ENCODE data around the gene C20orf173.
"Not testable (repeated sequence)": the region's sequence is repeated elsewhere in the genome, so short reads cannot be mapped to it uniquely, and the experiment has no call there.

The C20orf173 gene

DNA sequence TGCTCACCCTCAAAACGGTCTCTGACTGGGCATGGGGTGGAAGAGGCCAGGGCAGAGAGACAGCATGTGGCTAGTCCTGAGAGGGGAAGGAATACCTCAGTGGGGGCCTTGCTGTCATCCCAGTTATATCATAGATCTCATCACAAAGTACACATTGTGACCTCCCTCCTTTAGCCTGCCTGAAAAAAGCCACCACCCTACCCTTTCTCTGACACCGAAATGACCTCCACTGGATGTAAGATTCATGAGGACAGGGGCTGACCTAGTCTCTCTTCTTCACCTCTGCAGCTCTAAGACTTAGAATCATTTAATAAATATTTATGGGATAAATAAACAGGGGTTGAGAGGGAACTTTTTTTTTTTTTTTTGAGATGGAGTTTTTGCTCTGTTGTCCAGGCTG is at the start of gene C20orf173:
TSS of gene C20orf173 (minus strand) at position 101 of the 400 bp plus-strand sequence. CDS start 279 bp downstream, outside the sequence.
- no peak for DNase-seq (ENCODE audit: low read depth)

DNA sequence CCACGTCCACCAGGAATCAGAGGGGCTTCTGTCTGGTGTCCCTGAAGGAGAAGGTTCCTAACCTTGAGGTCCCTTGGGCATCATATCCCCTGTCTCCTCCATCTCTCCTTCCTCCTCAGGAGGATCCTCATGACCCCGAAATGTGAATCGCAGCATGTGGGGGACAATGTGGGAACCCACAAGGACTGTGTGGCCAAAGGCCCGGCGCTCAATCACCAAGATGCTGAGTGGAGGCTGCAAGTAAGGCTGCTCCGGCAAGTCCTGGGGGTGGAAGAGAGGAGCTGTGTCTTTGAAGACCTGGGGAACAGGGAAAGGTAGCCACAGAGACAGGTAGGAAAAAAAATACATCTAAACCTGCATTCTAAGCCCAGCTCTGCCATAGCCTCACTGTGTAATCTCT is 49.7 kb upstream of the C20orf173 start:
- no peak for DNase-seq (ENCODE audit: low read depth)

DNA sequence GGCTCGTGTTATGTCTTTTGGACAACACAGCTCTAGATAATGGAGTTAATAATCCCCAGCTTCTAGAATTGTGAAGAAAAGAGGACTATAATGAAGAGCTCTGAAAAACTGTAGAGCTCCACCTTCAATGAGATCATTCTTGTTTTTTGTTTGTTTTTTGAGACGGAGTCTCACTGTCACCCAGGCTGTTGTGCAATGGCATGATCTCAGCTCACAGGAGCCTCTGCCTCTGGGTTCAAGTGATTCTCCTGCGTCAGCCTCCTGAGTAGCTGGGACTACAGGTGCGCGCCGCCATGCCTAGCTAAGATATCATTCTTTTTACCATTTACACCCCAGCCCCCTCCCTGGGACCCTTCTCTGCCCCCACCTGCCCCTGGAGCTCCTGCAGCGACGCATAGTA is 49.0 kb upstream of the C20orf173 start:
- no peak for DNase-seq (ENCODE audit: low read depth)

GRCh38 chr20:35576816-35577215 is 47.4 kb upstream of the C20orf173 start:
- DNase-seq (ENCODE audit: low read depth) = no peak

- no peak for DNase-seq (ENCODE audit: low read depth)
Measured at GRCh38 chr20:35575958-35576357, 46.5 kb upstream of the C20orf173 start.

GRCh38 chr20:35572838-35573237 is 43.4 kb upstream of the C20orf173 start:
- DNase-seq (ENCODE audit: low read depth) = no peak

DNA sequence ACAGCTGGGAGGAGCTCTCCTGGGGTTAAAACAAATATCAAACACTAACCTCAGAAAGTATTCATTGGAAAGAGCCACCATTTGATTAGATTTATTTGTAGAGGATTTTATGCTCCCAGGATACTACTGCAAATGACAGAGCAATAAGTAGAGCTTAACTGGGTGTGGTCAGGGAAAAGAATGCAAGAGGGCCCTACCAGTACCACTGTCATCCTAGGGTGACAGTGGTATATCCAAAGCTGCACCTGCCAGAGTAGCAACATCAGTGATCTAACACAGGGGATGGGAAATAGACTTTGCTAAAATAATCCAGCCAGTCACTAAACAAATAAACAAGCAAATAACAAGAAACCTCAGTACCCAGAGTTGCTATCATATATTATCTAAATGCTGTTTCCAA is 42.1 kb upstream of the C20orf173 start:
- DNase-seq (ENCODE audit: low read depth) = no peak

- DNase-seq (ENCODE audit: low read depth) = no peak
Measured at GRCh38 chr20:35568645-35569044, 39.2 kb upstream of the C20orf173 start.

GRCh38 chr20:35564905-35565304 is 35.5 kb upstream of the C20orf173 start:
- no peak for DNase-seq (ENCODE audit: low read depth)

DNA sequence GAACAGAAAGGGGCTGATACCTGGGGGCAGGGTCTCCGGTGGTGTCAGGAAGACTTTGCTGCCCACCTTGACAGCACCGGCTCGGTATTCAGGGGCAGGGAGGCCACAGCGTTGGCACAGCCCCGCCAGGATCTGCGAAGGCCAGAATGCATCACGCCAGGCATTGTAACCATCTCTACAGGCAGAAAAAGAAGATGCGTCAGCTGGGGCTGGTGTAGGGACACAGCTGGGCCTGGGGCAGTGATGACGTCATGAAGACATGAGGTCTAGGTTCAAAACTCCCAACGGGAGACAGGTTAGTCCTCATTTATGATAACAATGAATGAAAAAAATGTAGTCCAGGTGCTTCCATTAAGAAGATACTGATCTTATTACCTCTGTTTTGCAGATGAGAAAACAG is 34.4 kb upstream of the C20orf173 start:
- DNase-seq (ENCODE audit: low read depth) = no peak

DNA sequence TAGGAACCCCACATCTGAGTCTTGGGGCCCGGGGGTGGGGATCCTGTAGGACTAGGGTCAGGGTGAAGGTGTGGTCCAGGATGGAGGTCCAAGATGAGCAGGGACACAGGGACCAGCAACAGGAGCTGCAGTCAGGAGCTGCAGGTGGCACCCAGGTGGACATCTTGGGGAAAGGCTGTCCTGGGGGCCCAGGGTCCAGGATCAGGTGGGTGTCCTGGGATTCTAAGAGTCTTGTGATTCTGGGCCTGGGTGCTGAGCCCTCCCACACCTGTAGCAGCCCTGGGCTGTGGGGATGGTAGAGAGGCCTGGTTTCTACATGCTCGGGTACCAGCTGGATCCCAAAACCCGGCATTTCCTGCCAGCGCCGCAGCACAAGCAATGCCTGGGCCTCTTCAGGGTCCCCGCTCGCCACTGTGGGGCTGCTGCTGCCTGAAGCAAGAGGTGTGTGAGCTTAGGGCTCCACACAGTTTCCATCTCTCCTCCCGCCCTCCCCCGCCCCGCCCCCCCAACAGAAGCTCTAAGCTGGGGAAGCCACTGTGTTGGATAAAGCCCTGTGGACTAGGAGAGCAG is 33.2 kb upstream of the C20orf173 start:
- DNase-seq (ENCODE audit: low read depth) = no peak

GRCh38 chr20:35561671-35562070 is 32.2 kb upstream of the C20orf173 start:
- DNase-seq (ENCODE audit: low read depth) = no peak

- peak; percentile 28 for DNase-seq (ENCODE audit: low read depth)
Measured at GRCh38 chr20:35561268-35561667, 31.8 kb upstream of the C20orf173 start.

DNA sequence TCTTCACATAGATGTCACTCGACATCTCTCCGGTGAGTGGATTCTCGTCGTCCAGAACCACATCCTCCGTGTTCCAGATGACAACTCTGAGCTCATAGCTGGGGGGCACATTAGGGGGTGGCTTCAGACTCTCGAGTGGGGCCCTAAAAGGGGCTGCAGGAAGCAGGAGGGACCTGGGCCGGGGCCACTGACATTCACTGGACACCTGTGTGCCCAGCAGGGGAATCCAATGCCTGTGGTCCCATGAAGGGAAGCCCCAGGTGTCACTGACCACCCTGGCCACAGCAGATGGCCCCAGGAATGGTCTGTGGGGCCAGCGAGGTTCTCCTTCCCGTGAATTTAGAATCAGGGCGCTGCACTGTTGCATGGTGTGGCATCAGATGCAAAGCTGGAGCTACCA is 31.1 kb upstream of the C20orf173 start:
- DNase-seq (ENCODE audit: low read depth) = no peak

- no peak for DNase-seq (ENCODE audit: low read depth)
Measured at GRCh38 chr20:35560105-35560511, 30.7 kb upstream of the C20orf173 start.

GRCh38 chr20:35559042-35559693 is 29.7 kb upstream of the C20orf173 start:
- no peak for DNase-seq (ENCODE audit: low read depth)

DNA sequence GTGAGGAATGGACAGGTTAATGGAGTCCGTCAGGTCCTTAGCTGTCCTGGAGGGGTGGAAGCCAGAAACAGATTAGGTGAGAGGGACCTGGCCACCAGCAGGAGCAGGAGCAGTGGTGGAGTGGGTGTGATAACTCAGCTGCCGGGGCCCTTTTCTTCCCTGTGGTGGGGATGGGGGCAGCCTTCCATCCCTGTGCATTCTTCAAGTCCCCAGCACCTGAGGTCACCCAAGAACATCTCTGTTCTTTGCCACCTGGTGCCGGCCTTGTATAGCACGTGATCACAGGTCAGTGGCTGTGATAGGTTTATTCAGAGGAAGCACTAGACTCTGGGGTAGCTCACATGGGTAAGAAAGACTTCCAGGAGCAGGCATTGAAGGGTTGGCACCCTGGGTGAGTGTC is 29.0 kb upstream of the C20orf173 start:
- DNase-seq (ENCODE audit: low read depth) = no peak

DNA sequence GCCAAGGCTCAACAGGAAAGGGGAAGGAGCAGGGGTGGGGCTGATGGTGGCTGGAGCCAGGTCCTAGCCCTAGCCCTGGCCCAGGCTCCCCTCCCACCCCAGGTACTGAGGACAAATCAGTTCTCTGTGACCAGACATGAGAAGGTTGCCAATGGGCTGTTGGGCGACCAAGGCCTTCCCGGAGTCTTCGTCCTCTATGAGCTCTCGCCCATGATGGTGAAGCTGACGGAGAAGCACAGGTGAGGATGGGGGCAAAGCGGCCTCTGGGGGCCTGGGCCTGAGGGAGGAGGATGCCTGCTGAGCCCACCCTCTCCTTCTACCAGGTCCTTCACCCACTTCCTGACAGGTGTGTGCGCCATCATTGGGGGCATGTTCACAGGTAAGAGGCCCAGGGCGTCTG is 27.4 kb upstream of the C20orf173 start:
- no peak for DNase-seq (ENCODE audit: low read depth)

DNA sequence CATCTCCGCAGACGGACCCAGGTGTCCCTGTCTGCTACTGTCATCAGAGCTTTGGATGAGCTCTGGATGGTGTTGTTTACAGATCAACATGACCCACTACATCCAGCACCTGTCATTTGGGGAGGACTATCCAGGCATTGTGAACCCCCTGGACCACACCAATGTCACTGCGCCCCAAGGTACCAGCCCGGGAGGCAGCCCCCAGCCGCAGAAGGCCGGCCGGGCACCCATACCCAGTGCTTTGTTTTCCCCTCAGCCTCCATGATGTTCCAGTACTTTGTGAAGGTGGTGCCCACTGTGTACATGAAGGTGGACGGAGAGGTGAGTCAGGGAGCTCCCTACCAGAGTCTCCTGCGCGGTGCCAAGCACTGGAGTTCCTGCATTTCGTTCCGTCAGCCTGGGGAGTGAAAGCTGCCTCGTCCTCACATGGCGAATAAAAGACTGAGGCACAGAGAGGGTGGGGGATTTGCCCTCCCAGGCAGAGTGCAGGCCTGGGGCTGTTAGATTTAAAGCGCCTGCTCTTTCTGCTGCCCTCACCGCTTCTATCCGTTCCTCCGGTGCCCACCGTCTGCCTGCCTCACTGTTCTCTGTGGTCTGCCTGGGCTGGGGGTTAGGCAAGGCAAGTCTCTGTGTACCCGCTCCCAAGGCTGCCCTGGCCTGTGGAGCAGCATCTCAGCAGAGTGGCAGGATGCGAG is 26.6 kb upstream of the C20orf173 start:
- no peak for DNase-seq (ENCODE audit: low read depth)

GRCh38 chr20:35555461-35555860 is 26.0 kb upstream of the C20orf173 start:
- DNase-seq (ENCODE audit: low read depth) = not testable (repeated sequence)

DNA sequence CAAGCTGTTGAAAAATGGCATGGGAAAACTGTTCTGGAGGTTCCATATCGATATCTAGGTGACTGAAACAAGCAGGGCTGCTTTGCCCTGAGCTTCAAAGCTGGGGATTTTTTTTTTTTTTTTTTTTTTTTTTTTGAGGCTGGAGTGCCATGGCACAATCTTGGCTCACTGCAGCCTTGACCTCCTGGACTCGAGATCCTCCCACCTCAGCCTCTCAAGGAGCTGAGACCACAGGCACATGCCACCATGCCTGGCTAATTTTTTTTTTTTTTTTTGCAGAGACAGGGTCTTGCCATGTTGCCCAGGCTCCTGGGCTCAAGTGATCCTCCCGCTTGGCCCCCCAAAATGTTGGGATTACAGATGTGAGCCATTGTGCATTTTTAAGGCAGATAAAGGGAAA is 23.5 kb upstream of the C20orf173 start:
- DNase-seq (ENCODE audit: low read depth) = no peak

- DNase-seq (ENCODE audit: low read depth) = no peak
Measured at GRCh38 chr20:35551503-35551902, 22.1 kb upstream of the C20orf173 start.

DNA sequence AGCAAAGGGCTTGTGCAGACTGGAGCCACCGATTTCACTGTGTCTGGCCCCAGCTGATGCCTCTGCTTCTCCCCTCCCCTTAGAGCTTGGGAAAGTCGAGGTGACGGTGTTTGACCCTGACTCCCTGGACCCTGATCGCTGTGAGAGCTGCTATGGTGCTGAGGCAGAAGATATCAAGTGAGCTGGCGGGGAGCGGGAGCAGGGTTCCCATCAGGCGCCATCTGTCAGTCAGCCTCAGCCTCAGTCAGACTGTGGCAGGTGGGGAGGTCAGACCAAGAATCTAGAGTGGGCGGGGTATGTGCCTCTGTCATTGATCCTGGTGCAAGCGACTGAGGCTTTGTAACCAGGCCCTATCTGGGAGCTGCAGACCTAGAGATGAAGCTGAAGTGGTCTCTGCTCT is 17.9 kb upstream of the C20orf173 start:
- DNase-seq (ENCODE audit: low read depth) = no peak

DNA sequence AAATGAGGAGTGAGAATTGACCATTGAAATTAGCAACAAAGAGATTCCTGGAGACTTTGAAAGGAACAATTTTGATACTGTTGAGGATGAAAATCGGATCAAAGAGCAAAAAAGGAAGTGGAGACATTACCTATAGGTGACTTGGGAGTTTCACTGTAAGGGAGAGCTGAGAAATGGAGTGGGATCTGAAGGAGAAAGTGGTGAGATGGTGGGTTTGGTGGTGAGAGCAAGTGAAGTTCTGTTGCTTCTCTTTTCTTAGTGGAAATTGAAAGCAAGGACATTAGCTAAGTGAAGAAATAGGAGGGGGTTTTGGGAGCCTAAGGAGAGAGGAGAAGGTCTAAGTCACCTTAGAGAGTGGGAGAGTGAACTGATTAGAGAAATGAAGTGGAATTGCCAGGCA is 16.7 kb upstream of the C20orf173 start:
- DNase-seq (ENCODE audit: low read depth) = no peak
